PFSK-1 (cell line): ENCODE measurements around the gene SMC2.

ENCODE experiments used
- POLR2AphosphoS5 ChIP-seq: IDR thresholded peaks from 2 replicates; pipeline ENCODE4 v1.6.1; 2012; ENCODE audit warnings: low read depth, mild to moderate bottlenecking, control low read depth, low read length, moderate library complexity
- TAF1 ChIP-seq: IDR thresholded peaks from 2 replicates; pipeline ENCODE4 v1.6.1; 2012; ENCODE audit warnings: low read length, control low read depth, borderline replicate concordance; ENCODE audit not compliant: insufficient read depth

- TF ChIP-seq TAF1: no peak
- TF ChIP-seq POLR2AphosphoS5: no peak
These were observed 83.0 kb downstream of the SMC2 start for GRCh38 chr9:104177003-104177611.
